ENCODE measurements around the gene IER5L. TPM values are rescaled to one million over a fixed set of nuclear protein-coding genes. Genes with fewer than 3 reads are reported as not detected.
A peak's percentile ranks its signal among the peaks of the same experiment; 100 is the strongest.

The IER5L gene
- total RNA-seq, 4 donors from 2014 or later, result 5.0 to 24.2 (median 12.9) TPM

- intact Hi-C loops (cut with DNase I), result no loop called here
- peak overlapping the region; percentile 90 to 92 (median 92) for H3K27ac ChIP-seq (replicated peaks in 1 of 4)
- H3K4me3 ChIP-seq, result peak overlapping the region; percentile 73 to 85 (median 74)
- H3K36me3 ChIP-seq, result no peaks in the 10 kb centered on the region
- 8% methylated on average over 35 of the region's 57 CpGs for WGBS
- peaks cover 0 to 25% (median 21%) of the 10 kb centered on the region in 4 donors for H3K4me1 ChIP-seq
- TF ChIP-seq POLR2AphosphoS5 (IDR thresholded peaks at IDR 0.05), result peak; percentile 81 to 85
- TF ChIP-seq EP300 (IDR thresholded peaks at IDR 0.05), result no peak
- peak; percentile 56 for TF ChIP-seq POLR2A (IDR thresholded peaks at IDR 0.05; ENCODE audit: low read depth)
- TF ChIP-seq, protein P1, sequence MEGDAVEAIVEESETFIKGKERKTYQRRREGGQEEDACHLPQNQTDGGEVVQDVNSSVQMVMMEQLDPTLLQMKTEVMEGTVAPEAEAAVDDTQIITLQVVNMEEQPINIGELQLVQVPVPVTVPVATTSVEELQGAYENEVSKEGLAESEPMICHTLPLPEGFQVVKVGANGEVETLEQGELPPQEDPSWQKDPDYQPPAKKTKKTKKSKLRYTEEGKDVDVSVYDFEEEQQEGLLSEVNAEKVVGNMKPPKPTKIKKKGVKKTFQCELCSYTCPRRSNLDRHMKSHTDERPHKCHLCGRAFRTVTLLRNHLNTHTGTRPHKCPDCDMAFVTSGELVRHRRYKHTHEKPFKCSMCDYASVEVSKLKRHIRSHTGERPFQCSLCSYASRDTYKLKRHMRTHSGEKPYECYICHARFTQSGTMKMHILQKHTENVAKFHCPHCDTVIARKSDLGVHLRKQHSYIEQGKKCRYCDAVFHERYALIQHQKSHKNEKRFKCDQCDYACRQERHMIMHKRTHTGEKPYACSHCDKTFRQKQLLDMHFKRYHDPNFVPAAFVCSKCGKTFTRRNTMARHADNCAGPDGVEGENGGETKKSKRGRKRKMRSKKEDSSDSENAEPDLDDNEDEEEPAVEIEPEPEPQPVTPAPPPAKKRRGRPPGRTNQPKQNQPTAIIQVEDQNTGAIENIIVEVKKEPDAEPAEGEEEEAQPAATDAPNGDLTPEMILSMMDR (IDR thresholded peaks at IDR 0.05), result peak in 1 of 3 experiments; percentile 9
- no peaks in the 10 kb centered on the region for H3K27me3 ChIP-seq
- H3K9me3 ChIP-seq, result no peaks in the 10 kb centered on the region
- DNase-seq (ENCODE audit: extremely low spot score), result peak; percentile 96
These were observed 24.8 kb upstream of the IER5L start for GRCh38 chr9:129202613-129203555.

DNA sequence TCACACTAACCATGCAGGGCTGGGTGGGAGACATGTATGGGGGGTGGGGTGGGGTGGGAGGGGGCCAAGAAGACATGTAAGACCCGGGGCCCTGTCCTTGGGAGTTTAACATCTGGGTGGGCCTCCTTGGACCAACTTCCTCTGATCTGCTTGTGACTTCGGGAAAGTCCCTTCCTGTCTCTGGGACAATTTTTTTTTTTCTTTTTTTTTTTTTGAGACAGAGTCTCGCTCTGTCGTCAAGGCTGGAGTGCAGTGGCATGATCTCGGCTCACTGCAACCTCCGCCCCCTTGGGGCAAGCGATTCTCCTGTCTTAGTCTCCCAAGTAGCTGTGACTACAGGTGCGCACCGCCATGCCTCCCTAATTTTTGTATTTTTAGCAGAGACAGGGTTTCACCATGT lies 23.8 kb upstream of the IER5L start:
- DNase-seq (ENCODE audit: extremely low spot score), result no peak
- WGBS, result 79% methylated on average over 9 of the region's 9 CpGs
- Histone ChIP-seq H3K27me3 (no peaks in the 10 kb centered on the region), H3K36me3 (no peaks in the 10 kb centered on the region), H3K4me1 (peaks cover 0 to 29% (median 24%) of the 10 kb centered on the region in 4 donors), H3K27ac (replicated peaks in 1 of 4) (no peak overlapping the region), H3K9me3 (no peaks in the 10 kb centered on the region), H3K4me3 (no peak overlapping the region)
- intact Hi-C loops (cut with DNase I), result no loop called here
- no peak for TF ChIP-seq EP300 (IDR thresholded peaks at IDR 0.05)
- TF ChIP-seq POLR2A (IDR thresholded peaks at IDR 0.05; ENCODE audit: low read depth), result no peak
- TF ChIP-seq, protein P1 (IDR thresholded peaks at IDR 0.05), result no peak
- no peak for TF ChIP-seq POLR2AphosphoS5 (IDR thresholded peaks at IDR 0.05)

GRCh38 chr9:129201289-129201688 lies 23.2 kb upstream of the IER5L start:
- H3K9me3 ChIP-seq, result no peaks in the 10 kb centered on the region
- no peaks in the 10 kb centered on the region for H3K27me3 ChIP-seq
- H3K4me3 ChIP-seq, result no peak overlapping the region
- 93% methylated on average over 9 of the region's 9 CpGs for WGBS
- peaks cover 0 to 29% (median 24%) of the 10 kb centered on the region in 4 donors for H3K4me1 ChIP-seq
- no peak for DNase-seq (ENCODE audit: extremely low spot score)
- H3K36me3 ChIP-seq, result no peaks in the 10 kb centered on the region
- intact Hi-C loops (cut with DNase I), result no loop called here
- no peak overlapping the region for H3K27ac ChIP-seq (replicated peaks in 1 of 4)
- TF ChIP-seq POLR2A (IDR thresholded peaks at IDR 0.05; ENCODE audit: low read depth) (no peak), POLR2AphosphoS5 (IDR thresholded peaks at IDR 0.05) (no peak), EP300 (IDR thresholded peaks at IDR 0.05) (no peak)
- TF ChIP-seq, protein P1 (IDR thresholded peaks at IDR 0.05), result no peak

- no peaks in the 10 kb centered on the region for H3K36me3 ChIP-seq
- no peaks in the 10 kb centered on the region for H3K27me3 ChIP-seq
- no peak overlapping the region for H3K4me3 ChIP-seq
- TF ChIP-seq EP300 (IDR thresholded peaks at IDR 0.05) (no peak), POLR2AphosphoS5 (IDR thresholded peaks at IDR 0.05) (no peak), POLR2A (IDR thresholded peaks at IDR 0.05; ENCODE audit: low read depth) (no peak)
- TF ChIP-seq, protein P1 (IDR thresholded peaks at IDR 0.05), result no peak
- peaks cover 0 to 29% (median 24%) of the 10 kb centered on the region in 4 donors for H3K4me1 ChIP-seq
- DNase-seq (ENCODE audit: extremely low spot score), result no peak
- H3K27ac ChIP-seq (replicated peaks in 1 of 4), result no peak overlapping the region
- WGBS, result 93% methylated on average over 6 of the region's 6 CpGs
- no peaks in the 10 kb centered on the region for H3K9me3 ChIP-seq
- intact Hi-C loops (cut with DNase I), result no loop called here
These were observed 22.2 kb upstream of the IER5L start for GRCh38 chr9:129200255-129200654.

Measured in esophagus muscularis mucosa (tissue), 4 donors.